COLO668 (cell line): ENCODE data around the gene FMNL1.
A peak's percentile ranks its signal among the peaks of the same experiment; 100 is the strongest.
"Not testable (repeated sequence)": the region's sequence is repeated elsewhere in the genome, so short reads cannot be mapped to it uniquely, and the experiment has no call there.

Source experiments
- DNase-seq: peaks from one replicate; lab custom pipeline; 2025; ENCODE audit not compliant: unreplicated experiment; lab: John Stamatoyannopoulos, UW

Gene FMNL1

GRCh38 chr17:45234641-45235415 is 13.1 kb downstream of the FMNL1 start:
- peak; percentile 42 for DNase-seq

GRCh38 chr17:45235416-45236281 is 14.0 kb downstream of the FMNL1 start:
- DNase-seq, result peak; percentile 47

GRCh38 chr17:45236282-45236606 is 14.6 kb downstream of the FMNL1 start:
- no peak for DNase-seq

- DNase-seq, result no peak
These were observed 16.0 kb downstream of the FMNL1 start for GRCh38 chr17:45237686-45238085.

- no peak for DNase-seq
These were observed 16.6 kb downstream of the FMNL1 start for GRCh38 chr17:45238155-45238774.

- no peak for DNase-seq
These were observed 19.2 kb downstream of the FMNL1 start for GRCh38 chr17:45240905-45241327.

GRCh38 chr17:45241328-45242028 is 19.8 kb downstream of the FMNL1 start:
- peak; percentile 32 for DNase-seq

GRCh38 chr17:45242029-45242414 is 20.3 kb downstream of the FMNL1 start:
- no peak for DNase-seq

GRCh38 chr17:45243750-45244149 is 22.1 kb downstream of the FMNL1 start:
- DNase-seq, result peak; percentile 63

- no peak for DNase-seq
These were observed 23.3 kb downstream of the FMNL1 start for GRCh38 chr17:45244725-45245656.

GRCh38 chr17:45246338-45246737 is 24.7 kb downstream of the FMNL1 start:
- DNase-seq, result no peak

- DNase-seq, result peak; percentile 33
These were observed 25.3 kb downstream of the FMNL1 start for GRCh38 chr17:45246861-45247428.

- DNase-seq, result peak; percentile 97
These were observed 25.9 kb downstream of the FMNL1 start for GRCh38 chr17:45247429-45248131.

GRCh38 chr17:45248132-45248957 is 26.7 kb downstream of the FMNL1 start:
- peak; percentile 52 for DNase-seq

GRCh38 chr17:45251931-45252330 is 30.2 kb downstream of the FMNL1 start:
- no peak for DNase-seq

- not testable (repeated sequence) for DNase-seq
These were observed 31.6 kb downstream of the FMNL1 start for GRCh38 chr17:45253237-45253636.

GRCh38 chr17:45253879-45254278 is 32.2 kb downstream of the FMNL1 start:
- DNase-seq, result no peak

- DNase-seq, result no peak
These were observed 33.7 kb downstream of the FMNL1 start for GRCh38 chr17:45255358-45255757.
